Suprapubic skin (tissue), 4 donors: Measurements from ENCODE around the gene LACRT.

ENCODE experiments used
- EP300 ChIP-seq: sonication (generic); formaldehyde crosslinking; IDR thresholded peaks from one replicate; pipeline ENCODE4 v1.6.1; 2017; ENCODE audit warnings: antibody characterized with exemption
- POLR2A ChIP-seq, 2 donors: fragments of 450-650 bp; IDR thresholded peaks; one replicate each; pipeline ENCODE4 v1.6.1; 2017; ENCODE audit warnings: antibody characterized with exemption in 2 of 2, mild to moderate bottlenecking in 2 of 2, moderate library complexity in 2 of 2
- POLR2AphosphoS5 ChIP-seq, 3 donors: sonication (generic); formaldehyde crosslinking; IDR thresholded peaks; one replicate each; pipeline ENCODE4 v1.6.1; 2017; ENCODE audit warnings: antibody characterized with exemption in 3 of 3
- TF ChIP-seq, protein P1 (sequence below), 2 donors: fragments of 200-600 bp in 1 of 2; fragments of 450-650 bp in 1 of 2; sonication (generic) in 1 of 2; IDR thresholded peaks; one replicate each; pipeline ENCODE4 v1.5.1; 2016 to 2019; ENCODE audit warnings: antibody characterized with exemption in 2 of 2, mild to moderate bottlenecking in 1 of 2, moderate library complexity in 1 of 2

DNA sequence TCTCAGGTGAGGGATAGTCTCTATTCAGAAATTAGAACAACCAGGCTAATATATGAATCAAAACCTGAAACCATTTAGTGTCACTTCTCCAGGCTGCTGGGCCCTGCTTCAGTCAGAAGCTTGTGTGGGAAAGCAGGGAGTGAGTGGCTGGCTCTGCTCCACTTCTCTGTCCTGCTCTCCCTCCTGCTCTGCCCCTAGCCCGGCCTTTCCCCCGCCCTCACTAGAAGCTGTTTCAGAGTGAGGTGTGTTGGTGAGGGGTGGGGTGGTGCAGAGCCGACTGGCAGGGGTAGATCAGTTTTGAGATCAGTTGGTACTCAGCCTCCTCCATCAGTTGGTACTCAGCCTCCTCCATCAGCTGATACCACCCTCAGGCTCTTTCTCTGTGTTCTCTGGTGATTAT is 39.2 kb downstream of the LACRT start:
- TF ChIP-seq, protein P1, sequence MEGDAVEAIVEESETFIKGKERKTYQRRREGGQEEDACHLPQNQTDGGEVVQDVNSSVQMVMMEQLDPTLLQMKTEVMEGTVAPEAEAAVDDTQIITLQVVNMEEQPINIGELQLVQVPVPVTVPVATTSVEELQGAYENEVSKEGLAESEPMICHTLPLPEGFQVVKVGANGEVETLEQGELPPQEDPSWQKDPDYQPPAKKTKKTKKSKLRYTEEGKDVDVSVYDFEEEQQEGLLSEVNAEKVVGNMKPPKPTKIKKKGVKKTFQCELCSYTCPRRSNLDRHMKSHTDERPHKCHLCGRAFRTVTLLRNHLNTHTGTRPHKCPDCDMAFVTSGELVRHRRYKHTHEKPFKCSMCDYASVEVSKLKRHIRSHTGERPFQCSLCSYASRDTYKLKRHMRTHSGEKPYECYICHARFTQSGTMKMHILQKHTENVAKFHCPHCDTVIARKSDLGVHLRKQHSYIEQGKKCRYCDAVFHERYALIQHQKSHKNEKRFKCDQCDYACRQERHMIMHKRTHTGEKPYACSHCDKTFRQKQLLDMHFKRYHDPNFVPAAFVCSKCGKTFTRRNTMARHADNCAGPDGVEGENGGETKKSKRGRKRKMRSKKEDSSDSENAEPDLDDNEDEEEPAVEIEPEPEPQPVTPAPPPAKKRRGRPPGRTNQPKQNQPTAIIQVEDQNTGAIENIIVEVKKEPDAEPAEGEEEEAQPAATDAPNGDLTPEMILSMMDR (IDR thresholded peaks at IDR 0.05) = no peak
- TF ChIP-seq POLR2A (IDR thresholded peaks at IDR 0.05) (no peak), POLR2AphosphoS5 (IDR thresholded peaks at IDR 0.05) (no peak), EP300 (no peak)
